ENCODE measurements around the gene IQCH.
"Not testable (repeated sequence)": the region's sequence is repeated elsewhere in the genome, so short reads cannot be mapped to it uniquely, and the experiment has no call there.

The IQCH gene

DNA sequence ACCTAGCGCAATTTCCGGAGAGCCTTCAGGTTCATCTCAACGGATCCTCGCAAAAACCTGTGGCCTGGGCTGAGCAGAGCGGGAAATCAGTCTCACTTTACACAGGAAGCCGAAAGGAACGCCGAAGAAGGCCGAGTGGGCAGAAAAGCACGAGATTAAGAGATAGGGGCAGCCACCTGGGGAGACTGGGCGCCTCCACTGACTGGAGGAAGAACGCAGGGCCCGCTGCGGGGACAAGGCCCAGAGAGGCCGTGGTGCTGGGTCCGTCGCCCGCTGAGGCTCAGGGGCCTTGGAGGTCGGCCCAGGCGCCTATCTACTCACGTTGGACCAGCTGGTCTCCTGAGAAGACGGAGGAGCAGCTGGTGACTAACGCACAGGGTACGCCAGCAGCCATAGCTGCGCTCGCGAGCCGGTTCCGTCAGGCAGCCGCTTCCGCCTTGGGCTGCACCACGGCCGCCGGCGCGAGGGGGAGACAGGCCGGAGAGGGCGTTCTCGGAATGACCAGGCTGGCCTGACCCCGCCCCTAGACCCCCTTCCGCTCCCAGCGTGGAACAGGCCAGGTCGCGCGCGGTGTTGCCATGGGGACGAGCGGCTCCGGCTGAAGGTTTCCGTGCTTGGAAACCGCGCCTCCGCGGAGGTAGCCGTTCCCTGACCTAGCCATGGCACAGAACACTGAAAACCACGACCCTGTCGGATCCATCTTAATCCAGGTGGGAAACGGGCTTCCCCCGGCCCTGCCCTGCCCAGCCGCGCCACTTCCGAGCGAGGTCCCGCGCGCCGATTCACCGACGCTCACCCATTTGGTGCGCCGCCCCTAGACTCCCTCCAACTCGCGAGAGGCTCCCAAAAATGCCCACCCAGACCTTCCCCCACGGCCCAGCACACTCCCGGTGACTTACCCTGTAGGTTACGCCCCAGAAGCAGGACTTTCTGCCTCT is at the start of gene IQCH, which contains the start of gene AAGAB:
IQCH (plus strand) TSS at position 549 of the 938 bp plus-strand sequence; CDS start at position 660, 111 bp downstream.
AAGAB (minus strand) TSS at position 424 of the 938 bp plus-strand sequence; CDS start at position 394, 30 bp downstream.
- peak; percentile 99 for DNase-seq

DNA sequence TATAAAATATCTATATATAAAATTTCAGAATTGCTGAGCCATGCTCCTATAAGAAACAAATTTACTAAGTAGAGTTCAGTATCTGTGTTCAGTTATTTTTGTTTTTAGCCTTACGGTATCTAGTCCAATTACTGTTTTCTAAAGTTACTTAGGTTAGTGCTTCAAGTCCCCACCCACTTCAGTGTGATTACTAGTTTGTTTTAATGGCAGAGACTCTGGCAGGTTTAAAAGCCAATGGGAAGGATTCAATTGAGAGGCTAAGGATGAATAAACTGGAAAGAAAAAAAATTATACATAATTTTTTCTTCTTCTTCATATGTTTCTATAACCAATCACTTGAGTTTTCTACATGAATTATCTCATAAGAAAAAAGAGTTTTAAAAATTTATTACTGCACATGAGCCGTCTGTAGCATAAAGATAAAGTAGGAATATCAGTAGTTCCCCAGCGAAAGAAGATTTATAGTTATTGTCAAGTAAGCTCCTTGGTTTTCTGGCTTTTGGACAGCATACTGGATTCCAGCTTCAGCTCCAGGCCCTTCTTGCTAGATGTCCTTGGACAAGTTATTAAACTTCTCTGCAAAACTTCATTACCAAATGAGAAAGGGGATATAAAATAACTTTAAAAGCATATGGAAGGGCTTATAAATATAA is 46.9 kb upstream of the IQCH start:
- no peak for DNase-seq

GRCh38 chr15:67208396-67208795 is 46.2 kb upstream of the IQCH start:
- DNase-seq, result no peak

- no peak for DNase-seq
Observed at GRCh38 chr15:67210555-67211168, 43.9 kb upstream of the IQCH start.

GRCh38 chr15:67212684-67213367 is 41.8 kb upstream of the IQCH start:
- no peak for DNase-seq

DNA sequence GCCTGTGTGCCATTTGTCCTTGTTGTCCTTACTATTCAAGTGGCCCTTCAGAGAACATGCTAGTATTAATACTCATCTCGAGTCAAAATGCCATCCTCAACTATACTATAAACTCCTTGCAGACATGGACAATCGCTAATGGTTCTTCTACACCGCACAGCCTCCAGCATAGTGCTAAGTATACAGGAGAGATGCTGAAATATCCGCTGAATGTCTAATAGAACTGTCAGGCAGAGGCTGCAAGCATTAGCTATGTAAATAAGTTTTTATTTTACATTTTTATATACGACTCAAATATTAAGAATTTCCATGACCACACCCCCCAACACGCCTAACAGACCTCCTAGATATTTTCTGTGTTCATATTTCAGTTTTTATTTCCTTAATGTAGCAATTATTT is 39.5 kb upstream of the IQCH start:
- DNase-seq, result no peak

DNA sequence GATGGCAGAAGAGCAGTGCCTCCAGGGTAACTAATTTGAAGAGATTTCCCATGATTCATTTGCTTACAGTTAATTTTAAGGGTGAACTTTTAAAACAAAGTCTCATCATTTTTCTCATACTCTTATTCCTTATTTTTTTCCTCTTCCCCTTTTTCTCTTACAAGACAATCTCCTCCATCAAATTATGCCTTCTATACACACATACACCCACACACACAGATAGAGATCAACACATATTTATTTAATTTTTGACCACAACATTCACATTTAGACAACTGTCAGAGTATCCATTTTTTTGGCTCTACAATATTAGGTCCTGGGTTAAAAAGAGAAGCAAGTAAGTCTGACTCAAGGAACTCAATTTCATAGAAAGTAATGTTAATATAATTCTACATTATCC is 37.7 kb upstream of the IQCH start:
- DNase-seq, result no peak

GRCh38 chr15:67218428-67218827 is 36.2 kb upstream of the IQCH start:
- DNase-seq, result no peak

GRCh38 chr15:67219288-67219687 is 35.3 kb upstream of the IQCH start:
- DNase-seq, result no peak

GRCh38 chr15:67224889-67225288 is 29.7 kb upstream of the IQCH start:
- no peak for DNase-seq

DNA sequence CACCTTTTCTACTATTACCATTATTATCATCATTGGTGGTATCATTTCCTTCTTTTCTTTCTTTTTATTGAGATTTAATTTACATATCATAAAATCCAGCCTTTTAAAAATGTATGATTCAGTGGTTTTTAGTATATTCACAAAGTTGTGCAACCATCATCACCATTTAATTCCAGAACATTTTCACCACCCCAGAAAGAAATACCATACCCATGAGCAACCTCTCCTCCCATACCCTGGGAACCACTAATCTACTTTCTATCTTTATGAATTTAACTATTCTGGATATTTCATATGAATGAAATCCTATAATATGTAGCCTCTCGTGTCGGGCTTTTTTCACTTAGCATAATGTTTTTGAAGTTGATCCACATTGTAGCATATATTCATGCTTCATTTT is 29.2 kb upstream of the IQCH start:
- no peak for DNase-seq

DNA sequence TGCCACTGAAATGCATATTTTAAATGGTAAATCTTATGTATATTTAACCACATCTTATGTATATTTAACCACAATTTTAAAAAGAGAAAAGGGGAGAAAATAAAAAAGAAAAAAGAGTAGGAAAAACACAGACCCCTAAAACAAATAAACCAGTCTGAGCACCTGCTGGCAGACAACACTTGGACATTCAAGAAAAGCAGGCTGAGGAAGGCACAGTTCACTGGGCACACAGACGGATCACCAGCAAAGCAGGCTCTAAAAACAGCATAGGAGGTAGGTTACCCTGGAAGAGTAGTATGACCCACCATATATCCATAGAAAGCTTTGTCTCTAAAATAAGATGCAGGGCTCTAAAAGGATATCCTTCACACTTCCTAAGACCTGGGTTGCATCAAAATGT is 27.2 kb upstream of the IQCH start:
- DNase-seq, result no peak

DNA sequence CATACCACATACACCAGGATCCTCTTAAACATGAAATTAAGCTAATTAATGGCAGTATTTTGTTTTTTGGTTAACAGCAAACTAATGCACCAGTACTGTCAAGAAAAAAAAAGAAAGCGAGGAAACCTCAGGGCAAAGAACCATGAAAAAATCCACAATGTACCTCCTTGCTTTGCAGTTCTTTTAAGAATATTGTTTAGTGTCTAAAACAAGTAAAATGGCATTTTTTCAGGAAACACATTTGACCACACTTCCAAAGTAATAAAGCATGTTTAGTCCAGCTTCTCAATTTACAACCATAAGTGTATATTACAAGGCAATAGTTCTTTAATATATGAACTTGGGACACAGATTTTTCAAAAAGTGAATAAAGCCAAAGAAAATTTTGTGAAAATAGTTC is 26.7 kb upstream of the IQCH start:
- DNase-seq, result no peak

DNA sequence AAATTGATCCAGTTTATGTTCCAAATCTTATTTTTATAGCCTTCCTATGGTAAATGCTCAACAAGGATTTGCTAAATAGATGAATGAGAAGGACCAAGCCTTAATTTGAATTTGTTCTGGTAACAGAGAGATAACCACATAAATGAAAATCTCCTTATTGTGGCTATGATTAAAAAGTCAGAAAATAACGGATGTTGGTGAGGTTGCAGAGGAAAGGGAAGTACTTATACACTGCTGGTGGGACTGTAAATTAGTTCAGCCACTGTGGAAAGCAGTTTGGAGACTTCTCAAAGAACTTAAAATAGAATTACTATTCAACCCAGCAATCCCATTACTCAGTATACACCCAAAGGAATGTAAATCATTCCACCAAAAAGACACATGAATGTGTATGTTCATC is 26.3 kb upstream of the IQCH start:
- no peak for DNase-seq

DNA sequence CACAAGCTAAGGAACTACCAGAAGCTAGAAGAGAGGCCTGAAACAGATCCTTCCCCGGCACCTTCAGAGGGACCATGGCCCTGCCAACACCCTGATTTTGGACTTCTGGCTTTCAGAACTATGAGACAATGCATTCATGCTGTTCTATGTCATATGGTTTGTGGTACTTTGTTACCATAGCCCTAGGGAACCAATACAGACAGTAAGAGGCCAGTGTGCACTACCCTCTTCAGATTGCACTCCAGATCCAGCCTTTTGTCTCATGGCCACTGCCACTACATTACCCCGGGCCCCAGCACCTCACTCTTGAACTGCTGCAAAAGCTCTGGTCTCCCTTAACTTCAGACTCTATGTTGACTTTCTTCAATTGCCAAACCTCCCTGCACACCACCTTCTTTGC is 24.1 kb upstream of the IQCH start:
- no peak for DNase-seq

DNA sequence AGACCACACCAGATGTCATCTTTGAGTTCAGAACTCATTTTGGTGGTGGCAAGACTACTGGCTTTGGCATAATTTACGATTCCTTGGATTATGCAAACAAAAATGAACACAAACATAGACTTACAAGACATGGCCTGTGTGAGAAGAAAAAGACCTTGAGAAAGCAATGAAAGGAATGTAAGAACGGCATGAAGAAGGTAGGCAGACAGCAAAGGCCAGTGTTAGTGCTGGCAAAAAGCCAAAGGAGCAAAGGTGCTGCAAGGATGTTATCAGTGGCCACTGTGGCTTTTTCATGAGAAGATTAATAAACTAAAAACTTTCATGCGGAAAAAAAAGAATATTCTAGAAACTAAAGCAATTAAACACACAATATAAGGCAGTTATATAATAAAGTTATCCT is 22.0 kb upstream of the IQCH start:
- no peak for DNase-seq

- peak; percentile 66 for DNase-seq
Observed at GRCh38 chr15:67240235-67241131, 14.1 kb upstream of the IQCH start.

- no peak for DNase-seq
Observed at GRCh38 chr15:67241132-67241855, 13.3 kb upstream of the IQCH start.

DNA sequence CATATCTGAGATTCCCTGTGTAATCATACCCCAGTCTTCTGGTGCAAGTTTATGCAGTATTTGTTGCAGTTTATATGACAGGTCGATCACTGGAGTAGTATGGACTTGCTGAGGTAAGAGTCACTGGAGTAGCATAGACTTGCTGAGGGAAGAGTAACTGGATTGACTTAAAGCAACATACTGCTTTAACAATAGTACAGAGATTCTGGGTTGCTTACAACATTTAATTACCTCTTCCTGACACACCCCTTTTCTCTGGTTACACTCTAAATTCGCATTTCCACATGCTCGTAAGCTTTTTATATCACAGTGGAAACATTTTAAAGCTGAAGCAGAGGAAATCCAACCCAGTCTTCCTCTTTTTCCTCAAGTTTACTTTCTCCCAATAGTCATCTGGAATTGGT is 11.9 kb upstream of the IQCH start:
- no peak for DNase-seq

DNA sequence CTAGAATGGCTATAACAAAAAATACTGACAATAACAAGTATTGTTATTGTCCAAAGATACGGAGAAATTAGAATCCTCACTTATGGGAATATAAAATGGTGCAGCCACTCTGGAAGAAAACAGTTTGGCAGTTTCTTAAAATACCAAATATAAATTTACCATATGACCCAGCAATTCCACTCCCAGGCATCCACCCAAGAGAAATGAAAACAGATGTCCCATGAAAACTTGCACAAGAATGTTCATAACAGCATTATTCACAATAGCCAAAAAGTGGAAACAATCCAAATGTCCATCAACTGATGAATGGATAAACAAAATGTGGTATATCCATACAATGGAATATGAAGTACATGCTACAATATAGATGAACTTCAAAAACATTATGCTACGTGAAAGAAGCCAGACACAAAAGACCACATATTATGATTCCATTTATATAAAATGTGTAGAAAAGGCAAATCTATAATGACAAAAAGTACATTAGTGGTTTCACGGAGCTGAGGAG is 9.6 kb upstream of the IQCH start:
- no peak for DNase-seq

DNA sequence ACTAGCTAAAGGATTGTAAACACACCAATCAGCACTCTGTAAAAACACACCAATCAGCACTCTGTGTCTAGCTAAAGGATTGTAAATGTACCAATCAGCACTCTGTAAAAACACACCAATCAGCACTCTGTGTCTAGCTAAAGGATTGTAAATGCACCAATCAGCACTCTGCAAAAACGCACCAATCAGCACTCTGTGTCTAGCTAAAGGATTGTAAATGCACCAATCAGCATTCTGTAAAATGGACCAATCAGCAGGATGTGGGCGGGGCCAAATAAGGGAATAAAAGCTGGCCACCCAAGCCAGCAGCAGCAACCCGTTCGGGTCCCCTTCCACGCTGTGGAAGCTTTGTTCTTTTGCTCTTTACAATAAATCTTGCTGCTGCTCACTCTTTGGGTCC is 8.0 kb upstream of the IQCH start:
- DNase-seq, result not testable (repeated sequence)

Measured in activated effector memory CD4-positive, alpha-beta T cell treated with anti-CD3 and anti-CD28 coated beads, Interleukin-2, amount 50 U/mL, for 16 hours (primary cell).